ENCODE measurements around the gene BMP7.

- TF ChIP-seq RARB (CRISPR knock-in tag; IDR thresholded peaks at IDR 0.05): no peak
- no peak for TF ChIP-seq SNAI2 (CRISPR knock-in tag; IDR thresholded peaks at IDR 0.05)
Measured at GRCh38 chr20:57263801-57264792, 2.3 kb downstream of the BMP7 start.
